Esophagus squamous epithelium (tissue), 5 donors: Measurements from ENCODE around the gene GTPBP6. TPM values are rescaled to one million over a fixed set of nuclear protein-coding genes. Genes with fewer than 3 reads are reported as not detected.

ENCODE experiments used
- DNase-seq: peaks from one replicate; lab custom pipeline; 2025; lab: John Stamatoyannopoulos, UW
- H3K27ac ChIP-seq, 4 donors: fragments of 200-600 bp; sonication (generic); one replicate each; pipeline ENCODE4 v1.5.1; 2016 to 2019; ENCODE audit warnings: mild to moderate bottlenecking in 1 of 4
- H3K27me3 ChIP-seq, 4 donors: fragments of 200-600 bp; sonication (generic); 1 replicate in 3 of 4; 2 replicates in 1 of 4; pipeline versions ENCODE4 v1.5.1 to v1.6.0; 2017 to 2021; ENCODE audit warnings: antibody characterized with exemption in 1 of 4
- H3K36me3 ChIP-seq, 3 donors: fragments of 200-600 bp; sonication (generic); one replicate each; pipeline ENCODE4 v1.5.1; 2016 to 2019
- H3K4me1 ChIP-seq, 3 donors: fragments of 200-600 bp; sonication (generic); one replicate each; pipeline ENCODE4 v1.5.1; 2017 to 2019
- H3K4me3 ChIP-seq, 4 donors: fragments of 200-600 bp; sonication (generic); 1 replicate in 3 of 4; 2 replicates in 1 of 4; pipeline ENCODE4 v1.5.1; 2016 to 2019; ENCODE audit warnings: mild to moderate bottlenecking in 2 of 4, moderate library complexity in 1 of 4
- H3K9me3 ChIP-seq, 3 donors: fragments of 200-600 bp; sonication (generic); one replicate each; pipeline ENCODE4 v1.5.1; 2016 to 2019
- CTCF ChIP-seq, 6 experiments: fragments of 450-650 bp in 4 of 6; fragments of 200-600 bp in 2 of 6; sonication (generic) in 2 of 6; IDR thresholded peaks; one replicate each; pipeline ENCODE4 v1.5.1; 2016 to 2019; ENCODE audit warnings: antibody characterized with exemption in 6 of 6, mild to moderate bottlenecking in 4 of 6, moderate library complexity in 4 of 6
- POLR2A ChIP-seq, 4 donors: fragments of 450-650 bp; IDR thresholded peaks; one replicate each; pipeline ENCODE4 v1.6.1; 2017; ENCODE audit warnings: antibody characterized with exemption in 4 of 4, mild to moderate bottlenecking in 4 of 4, moderate library complexity in 3 of 4
- WGBS, 2 donors: methylation state at CpG; one replicate each; pipeline ENCODE4 v1.1.5; 2018; 5-methylcytosine and 5-hydroxymethylcytosine counted together
- intact Hi-C: fragments of 100-400 bp; cut with DNase I; formaldehyde crosslinking; loops from one replicate; pipeline ENCODE4 v1.15.0; 2022
- total RNA-seq, 4 donors: library from RNA; depleted of rRNA; stranded (reverse); fragments of >200 nt; gene quantifications; one replicate each; pipeline ENCODE4 v1.1.0, GENCODE V29; 2016
- donor health status: DM: yes; HTN: yes; CAD: no.

The GTPBP6 gene
- total RNA-seq, 4 donors from 2014 or later, result 22.2 to 45.4 (median 28.0) TPM

DNA sequence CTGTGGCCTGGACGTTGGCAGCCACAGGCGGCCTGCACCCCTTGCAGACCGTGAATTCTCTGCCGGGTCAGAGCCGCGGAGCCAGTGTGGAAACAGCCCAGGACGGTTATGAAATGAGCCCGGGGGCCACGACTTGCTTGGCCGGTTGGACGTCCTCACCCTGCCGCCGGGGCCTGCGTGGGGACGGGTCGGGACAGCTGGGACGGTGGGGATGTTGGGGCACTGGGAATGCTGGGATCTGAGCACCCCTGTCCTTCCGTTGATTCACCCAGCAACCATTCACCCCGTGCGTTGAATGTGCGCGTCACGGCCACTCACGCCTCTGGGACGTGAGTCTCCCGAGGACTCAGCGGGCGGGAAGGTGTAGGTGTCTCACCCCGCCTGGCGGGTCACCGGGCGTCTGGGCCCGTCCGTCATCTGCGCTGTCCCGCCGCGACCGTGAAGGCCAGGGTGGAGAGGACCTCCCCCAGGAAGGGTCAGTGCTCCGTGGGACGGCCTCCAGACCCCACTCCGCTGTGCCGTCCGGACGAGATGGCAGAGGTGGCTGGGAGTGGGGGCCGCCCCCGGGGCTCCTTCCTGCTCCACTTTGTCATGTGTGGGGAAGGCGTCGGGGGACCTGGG, 41.9 kb downstream of the GTPBP6 start:
- no peaks in the 10 kb centered on the region for H3K27me3 ChIP-seq
- peak overlapping the region; percentile 25 to 89 (median 82) for H3K27ac ChIP-seq
- whole genome bisulfite sequencing, 2 donors, result 5% methylated on average over 26 of the region's 49 CpGs; no CpG with 5 or more reads in 1 of the 2 donors
- TF ChIP-seq CTCF (IDR thresholded peaks at IDR 0.05), result no peak
- TF ChIP-seq POLR2A (IDR thresholded peaks at IDR 0.05), result no peak
- H3K9me3 ChIP-seq, result no peaks in the 10 kb centered on the region
- DNase-seq, result no peak
- H3K4me3 ChIP-seq, result peak overlapping the region; percentile 47 to 75 (median 70)
- peaks cover 8 to 32% (median 12%) of the 10 kb centered on the region in 3 donors for H3K4me1 ChIP-seq
- intact Hi-C loops, result no loop called here
- H3K36me3 ChIP-seq, result no peaks in the 10 kb centered on the region

DNA sequence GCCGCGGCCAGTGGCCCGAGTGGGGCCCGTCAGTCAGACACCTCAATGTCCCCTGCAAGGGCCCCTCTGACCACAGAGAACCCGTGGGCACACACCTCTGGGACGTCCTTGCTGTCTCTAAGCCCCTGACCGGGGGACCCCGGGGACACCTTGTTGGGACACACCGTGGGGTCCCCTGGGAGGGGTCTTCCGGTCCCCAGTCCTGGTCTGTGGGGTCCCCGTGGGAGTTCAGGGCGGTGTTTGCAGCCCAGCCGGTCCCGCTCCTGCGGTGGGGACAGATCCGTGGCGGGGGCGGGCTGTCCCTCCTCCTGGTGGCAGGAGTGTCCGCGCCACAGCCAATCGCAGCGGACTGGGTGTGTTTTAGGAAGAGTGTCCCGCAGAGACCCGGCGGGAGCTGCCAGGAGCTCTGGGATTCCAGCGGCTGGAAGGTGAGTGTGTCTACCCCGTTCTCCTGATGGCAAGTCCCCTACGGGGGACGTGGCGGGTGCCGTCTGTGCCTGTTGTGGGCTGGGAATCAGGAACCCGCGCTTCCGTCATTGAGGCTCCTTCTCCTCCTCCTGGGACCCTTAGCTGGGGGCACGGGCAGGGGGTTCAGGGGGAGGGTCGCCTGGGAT, 42.5 kb downstream of the GTPBP6 start:
- no peaks in the 10 kb centered on the region for H3K27me3 ChIP-seq
- no peak for DNase-seq
- TF ChIP-seq CTCF (IDR thresholded peaks at IDR 0.05) (peak in 3 of 6 experiments; percentile 7 to 35 (median 17)), POLR2A (IDR thresholded peaks at IDR 0.05) (peak in 2 of 4 donors; percentile 41 to 54)
- H3K4me3 ChIP-seq, result peak overlapping the region; percentile 47 to 75 (median 70)
- 10% methylated on average over 2 of the region's 36 CpGs; no CpG with 5 or more reads in 1 of the 2 donors for WGBS, 2 donors
- no peaks in the 10 kb centered on the region for H3K9me3 ChIP-seq
- intact Hi-C loops, result no loop called here
- H3K4me1 ChIP-seq, result peaks cover 8 to 25% (median 12%) of the 10 kb centered on the region in 3 donors
- H3K36me3 ChIP-seq, result no peaks in the 10 kb centered on the region
- H3K27ac ChIP-seq, result peak overlapping the region; percentile 25 to 89 (median 82)

DNA sequence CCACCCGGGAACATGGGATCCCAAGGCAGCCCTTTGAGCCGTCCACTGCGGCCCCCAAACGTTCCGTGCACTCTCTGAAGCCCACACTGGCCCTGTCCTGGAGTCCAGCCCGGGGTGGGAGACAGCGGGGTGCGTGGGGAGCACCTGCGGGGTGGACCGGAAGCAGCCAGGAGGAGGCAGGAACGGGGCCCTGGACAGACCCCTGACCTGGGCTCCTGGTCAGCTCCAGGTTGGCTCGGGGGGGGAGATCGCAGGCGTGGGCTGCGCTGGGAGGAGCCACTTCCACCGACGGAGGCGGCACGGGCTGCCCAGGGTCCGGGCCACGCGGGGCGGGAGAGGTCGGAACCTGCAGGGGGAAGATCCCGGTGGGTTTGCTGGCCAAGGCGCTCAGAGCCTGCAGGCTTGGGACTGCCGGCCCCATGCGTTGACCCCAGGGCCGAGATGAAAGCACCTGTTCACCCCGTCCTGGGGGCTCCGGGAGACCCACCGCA, 43.1 kb downstream of the GTPBP6 start:
- Histone ChIP-seq H3K27me3 (no peaks in the 10 kb centered on the region), H3K27ac (peak overlapping the region in 3 of 4 donors; percentile 78 to 89 (median 86)), H3K9me3 (no peaks in the 10 kb centered on the region), H3K4me3 (peak overlapping the region; percentile 47 to 75 (median 70)), H3K4me1 (peaks cover 8 to 24% (median 12%) of the 10 kb centered on the region in 3 donors), H3K36me3 (no peaks in the 10 kb centered on the region)
- TF ChIP-seq CTCF (IDR thresholded peaks at IDR 0.05), result no peak
- intact Hi-C loops, result no loop called here
- WGBS, 2 donors, result 34 to 42% methylated on average over 6 to 11 of the region's 32 CpGs
- DNase-seq, result no peak

DNA sequence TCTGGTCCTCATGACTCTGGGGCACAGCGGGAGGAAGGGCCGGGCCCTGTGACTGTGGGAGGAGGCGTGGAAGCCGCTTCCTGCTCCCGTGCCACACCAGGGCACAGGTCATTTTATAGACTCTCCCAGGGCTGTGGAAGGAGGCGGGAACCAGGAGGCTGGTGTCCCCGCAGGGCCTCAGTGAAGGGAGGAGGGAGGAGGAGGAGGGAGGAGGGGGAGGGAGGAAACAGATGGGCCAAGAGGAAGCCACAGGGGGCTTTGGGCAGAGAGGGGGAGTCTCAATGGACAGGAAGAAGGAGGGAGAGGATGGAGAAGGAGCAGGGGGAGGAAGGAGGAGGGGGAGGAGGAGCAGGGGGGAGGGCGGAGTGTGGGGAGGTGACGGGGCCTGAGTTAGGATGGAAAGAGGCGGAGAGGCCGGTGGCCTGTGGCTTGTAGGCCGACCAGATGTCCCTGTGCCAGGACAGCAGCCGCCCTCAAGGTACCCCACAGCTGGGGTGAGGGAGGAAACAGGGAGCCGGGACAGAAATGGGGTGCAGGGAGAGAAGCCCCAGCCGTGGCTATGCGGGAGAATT, 43.6 kb downstream of the GTPBP6 start:
- intact Hi-C loops, result no loop called here
- no peaks in the 10 kb centered on the region for H3K9me3 ChIP-seq
- no peaks in the 10 kb centered on the region for H3K36me3 ChIP-seq
- H3K27ac ChIP-seq, result peak overlapping the region in 1 of 4 donors; percentile 86
- no peak for DNase-seq
- H3K4me3 ChIP-seq, result peak overlapping the region in 2 of 4 donors; percentile 73 to 75
- H3K4me1 ChIP-seq, result peaks cover 8 to 24% (median 12%) of the 10 kb centered on the region in 3 donors
- no peak for TF ChIP-seq POLR2A (IDR thresholded peaks at IDR 0.05)
- H3K27me3 ChIP-seq, result no peaks in the 10 kb centered on the region
- WGBS, 2 donors, result 46 to 71% methylated on average over 3 to 4 of the region's 16 CpGs

DNA sequence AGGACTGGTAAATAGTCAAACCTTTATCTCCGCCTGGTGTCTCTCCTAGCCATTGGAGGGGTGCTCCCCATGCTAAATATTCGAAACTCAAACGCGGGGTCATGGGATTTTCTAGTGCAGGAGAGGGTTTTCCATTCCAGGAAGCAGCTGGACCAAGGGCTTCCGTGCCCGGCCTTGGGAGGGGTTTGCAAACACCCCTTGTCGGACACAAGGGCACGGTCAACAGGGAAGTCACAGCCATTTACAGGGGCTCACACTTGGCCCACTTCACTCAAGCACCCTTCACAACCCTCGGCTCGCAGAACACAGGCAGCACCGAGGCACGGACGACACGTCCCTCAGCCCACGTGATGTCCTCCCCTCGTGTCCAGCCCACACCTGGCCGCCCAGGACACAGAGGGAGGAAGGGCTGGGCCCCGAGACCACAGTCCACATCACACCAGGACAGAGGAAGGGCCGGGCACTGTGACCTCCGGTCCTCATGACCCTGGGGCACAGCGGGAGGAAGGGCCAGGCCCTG, 47.7 kb downstream of the GTPBP6 start:
- H3K27ac ChIP-seq, result no peak overlapping the region
- intact Hi-C loops, result no loop called here

More for the DNA sequence above, 47.7 kb downstream of the GTPBP6 start:
- no peak overlapping the region for H3K4me3 ChIP-seq
- WGBS, 2 donors, result 74 to 81% methylated on average over 3 to 10 of the region's 21 CpGs
- H3K9me3 ChIP-seq, result no peaks in the 10 kb centered on the region
- no peak for DNase-seq
- TF ChIP-seq POLR2A (IDR thresholded peaks at IDR 0.05) (no peak), CTCF (IDR thresholded peaks at IDR 0.05) (no peak)
- no peaks in the 10 kb centered on the region for H3K27me3 ChIP-seq
- H3K36me3 ChIP-seq, result no peaks in the 10 kb centered on the region
- H3K4me1 ChIP-seq, result peaks cover 2 to 8% (median 6%) of the 10 kb centered on the region in 3 donors
